ENCODE measurements around the gene SLC44A1.

The SLC44A1 gene

GRCh38 chr9:105244003-105244733 lies at the start of gene SLC44A1:
Gene SLC44A1, plus strand, starts transcription at chr9:105244651. Its CDS starts 218 bp downstream, at chr9:105244869.
- DNase-seq: peak; percentile 97

- DNase-seq: no peak
These were observed 49.2 kb upstream of the SLC44A1 start for GRCh38 chr9:105195259-105195658.

- no peak for DNase-seq
These were observed 46.4 kb upstream of the SLC44A1 start for GRCh38 chr9:105198023-105198422.

- DNase-seq: no peak
These were observed 45.6 kb upstream of the SLC44A1 start for GRCh38 chr9:105198865-105199264.

GRCh38 chr9:105204416-105204815 lies 40.0 kb upstream of the SLC44A1 start:
- no peak for DNase-seq

- no peak for DNase-seq
These were observed 38.5 kb upstream of the SLC44A1 start for GRCh38 chr9:105205787-105206495.

- no peak for DNase-seq
These were observed 38.0 kb upstream of the SLC44A1 start for GRCh38 chr9:105206496-105206820.

- no peak for DNase-seq
These were observed 37.4 kb upstream of the SLC44A1 start for GRCh38 chr9:105206821-105207699.

GRCh38 chr9:105216440-105217178 lies 27.8 kb upstream of the SLC44A1 start:
- DNase-seq: no peak

- no peak for DNase-seq
These were observed 25.8 kb upstream of the SLC44A1 start for GRCh38 chr9:105218673-105219072.

- no peak for DNase-seq
These were observed 25.1 kb upstream of the SLC44A1 start for GRCh38 chr9:105219291-105219805.

GRCh38 chr9:105220451-105220850 lies 24.0 kb upstream of the SLC44A1 start:
- no peak for DNase-seq

- no peak for DNase-seq
These were observed 20.8 kb upstream of the SLC44A1 start for GRCh38 chr9:105223544-105224140.

GRCh38 chr9:105226055-105226454 lies 18.4 kb upstream of the SLC44A1 start:
- DNase-seq: no peak

GRCh38 chr9:105232207-105232606 lies 12.2 kb upstream of the SLC44A1 start:
- no peak for DNase-seq

GRCh38 chr9:105233873-105234272 lies 10.6 kb upstream of the SLC44A1 start:
- DNase-seq: no peak

- no peak for DNase-seq
These were observed 8.2 kb upstream of the SLC44A1 start for GRCh38 chr9:105236261-105236660.

- DNase-seq: no peak
These were observed 7.2 kb upstream of the SLC44A1 start for GRCh38 chr9:105237246-105237645.

- DNase-seq: no peak
These were observed 6.1 kb upstream of the SLC44A1 start for GRCh38 chr9:105238302-105238701.

- DNase-seq: no peak
These were observed 3.0 kb upstream of the SLC44A1 start for GRCh38 chr9:105241356-105242043.

- DNase-seq: no peak
These were observed 2.4 kb upstream of the SLC44A1 start for GRCh38 chr9:105242062-105242461.

- DNase-seq: no peak
These were observed 1.9 kb upstream of the SLC44A1 start for GRCh38 chr9:105242557-105242956.
